Stimulated activated naive CD8-positive, alpha-beta T cell treated with anti-CD3 and anti-CD28 coated beads, Interleukin-15, Interleukin-2, amounts not matched to agents 100 U/mL and 50 U/mL, for 24 hours (primary cell): ENCODE results near the gene CTDSP1.

Experiments used
- ATAC-seq: fragments of 150-1000 bp; cut with Tn5 transposase; one replicate; pipeline ENCODE4 v1.10.0; 2021
- DNase-seq: peaks from one replicate; pipeline ENCODE4 v3.0.0; 2021

Gene CTDSP1, protein sequence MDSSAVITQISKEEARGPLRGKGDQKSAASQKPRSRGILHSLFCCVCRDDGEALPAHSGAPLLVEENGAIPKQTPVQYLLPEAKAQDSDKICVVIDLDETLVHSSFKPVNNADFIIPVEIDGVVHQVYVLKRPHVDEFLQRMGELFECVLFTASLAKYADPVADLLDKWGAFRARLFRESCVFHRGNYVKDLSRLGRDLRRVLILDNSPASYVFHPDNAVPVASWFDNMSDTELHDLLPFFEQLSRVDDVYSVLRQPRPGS

DNA sequence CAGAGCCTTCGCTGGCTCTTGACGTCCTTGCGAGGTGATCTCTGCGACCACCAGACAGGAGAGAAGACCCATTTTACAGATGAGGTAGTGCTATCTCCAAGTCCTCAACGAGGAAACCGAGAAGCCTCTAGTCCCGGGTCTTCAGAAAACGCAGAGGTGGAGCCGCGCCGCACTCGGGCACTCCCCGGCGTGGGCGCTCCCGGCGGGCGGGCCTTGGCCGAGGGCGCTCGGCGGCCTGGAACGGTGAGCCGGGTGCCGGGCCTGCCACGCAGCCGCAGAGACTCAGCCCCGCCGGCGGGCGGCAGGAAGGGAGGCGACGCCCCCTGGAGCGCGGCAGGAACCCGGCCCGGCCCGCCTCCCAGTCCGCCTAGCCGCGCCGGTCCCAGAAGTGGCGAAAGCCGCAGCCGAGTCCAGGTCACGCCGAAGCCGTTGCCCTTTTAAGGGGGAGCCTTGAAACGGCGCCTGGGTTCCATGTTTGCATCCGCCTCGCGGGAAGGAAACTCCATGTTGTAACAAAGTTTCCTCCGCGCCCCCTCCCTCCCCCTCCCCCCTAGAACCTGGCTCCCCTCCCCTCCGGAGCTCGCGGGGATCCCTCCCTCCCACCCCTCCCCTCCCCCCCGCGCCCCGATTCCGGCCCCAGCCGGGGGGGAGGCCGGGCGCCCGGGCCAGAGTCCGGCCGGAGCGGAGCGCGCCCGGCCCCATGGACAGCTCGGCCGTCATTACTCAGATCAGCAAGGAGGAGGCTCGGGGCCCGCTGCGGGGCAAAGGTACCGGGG, at the start of gene CTDSP1:
TSS of gene CTDSP1 (plus strand) at position 478 of the 776 bp plus-strand sequence. CDS start at position 701, 223 bp downstream.
- peak; percentile 92 for DNase-seq
- ATAC-seq, result peak; percentile 61

DNA sequence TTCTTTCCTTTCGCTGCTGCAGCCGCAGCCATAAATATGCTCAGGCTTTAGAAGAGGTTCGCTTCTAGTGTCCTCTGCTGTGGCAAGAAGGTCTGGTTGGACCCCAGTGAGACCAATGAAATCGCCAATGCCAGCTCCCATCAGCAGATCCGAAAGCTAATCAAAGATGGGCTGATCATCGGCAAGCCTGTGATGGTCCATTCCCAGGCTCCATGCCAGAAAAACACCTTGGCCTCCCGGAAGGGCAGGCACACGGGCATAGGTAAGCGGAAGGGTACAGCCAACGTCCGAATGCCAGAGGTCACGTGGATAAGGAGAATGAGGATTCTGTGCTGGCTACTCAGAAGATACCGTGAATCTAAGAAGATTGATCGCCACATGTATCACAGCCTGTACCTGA, 45.6 kb upstream of the CTDSP1 start:
- no peak for ATAC-seq
- DNase-seq, result no peak

DNA sequence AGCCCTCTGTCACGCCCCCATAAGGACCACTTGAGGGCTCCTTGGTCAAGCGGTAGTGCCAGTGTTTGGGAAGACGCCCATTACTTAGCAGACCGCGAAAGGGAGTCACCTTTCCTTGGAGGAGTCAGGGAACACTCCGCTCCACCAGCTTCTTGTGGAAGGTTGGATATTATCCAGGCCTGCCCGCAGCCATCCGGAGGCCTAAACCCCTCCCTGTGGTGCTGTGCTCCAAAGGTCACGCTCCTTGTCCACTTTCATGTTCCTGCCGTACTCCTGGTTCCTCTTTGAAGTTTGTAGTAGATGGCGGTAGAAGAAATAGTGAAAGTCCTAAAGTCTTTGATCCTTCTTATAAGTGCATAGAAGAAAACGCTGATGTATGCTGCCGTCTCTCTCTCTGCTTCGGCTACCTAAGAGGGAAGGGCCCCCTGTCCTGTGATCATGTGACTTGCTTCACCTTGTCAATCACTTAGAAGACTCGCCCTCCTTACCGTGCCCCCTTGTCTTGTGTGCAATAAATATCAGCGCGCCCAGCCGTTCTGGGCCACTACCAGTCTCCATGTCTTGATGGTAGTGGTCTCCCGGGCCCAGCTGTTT, 44.7 kb upstream of the CTDSP1 start:
- DNase-seq, result no peak
- ATAC-seq, result no peak

DNA sequence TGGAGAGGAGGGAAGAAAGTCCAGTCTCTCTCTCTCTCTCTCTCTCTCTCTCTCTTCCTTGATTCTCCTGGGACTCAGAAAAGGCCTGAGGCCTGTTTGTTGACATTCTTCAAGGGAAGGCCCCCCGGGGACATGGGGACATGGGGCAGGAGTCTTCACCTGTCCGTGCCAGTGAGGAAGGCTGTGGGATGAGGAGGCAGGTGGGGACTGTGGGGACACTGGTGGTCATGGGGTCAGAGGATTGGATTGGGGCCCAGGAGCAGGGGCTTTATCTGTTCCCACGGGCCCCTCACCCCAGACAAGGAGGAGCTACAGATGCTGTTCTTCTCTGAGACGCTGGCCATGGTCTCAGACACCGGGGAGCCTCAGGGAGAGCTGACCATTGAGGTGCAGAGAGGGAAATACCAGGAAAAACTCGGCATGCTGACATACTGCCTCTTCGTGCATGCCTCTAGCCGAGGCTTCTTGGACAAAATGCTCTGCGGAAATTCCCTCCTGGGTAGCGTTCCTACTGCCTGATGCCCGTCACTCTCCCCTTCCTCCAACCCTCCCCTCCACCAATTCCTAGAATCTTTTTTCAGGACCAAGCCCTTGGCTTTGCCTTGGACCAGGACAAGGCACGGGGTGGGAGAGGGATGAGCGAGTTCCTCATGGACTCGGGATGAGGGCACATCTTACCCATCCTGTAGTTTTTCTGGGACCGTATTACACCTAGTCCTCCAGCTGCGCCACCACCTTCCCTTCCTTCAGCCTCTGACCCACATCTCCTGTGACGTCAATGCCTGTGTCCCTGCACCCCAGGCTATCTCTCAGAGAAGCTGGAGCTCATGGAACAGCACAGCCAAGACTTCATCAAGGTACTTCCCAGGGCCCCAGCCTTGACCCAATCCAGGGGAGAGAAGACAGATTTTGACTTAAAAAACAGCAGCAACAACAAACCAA, 42.2 kb upstream of the CTDSP1 start:
- DNase-seq (no peak), ATAC-seq (no peak)

DNA sequence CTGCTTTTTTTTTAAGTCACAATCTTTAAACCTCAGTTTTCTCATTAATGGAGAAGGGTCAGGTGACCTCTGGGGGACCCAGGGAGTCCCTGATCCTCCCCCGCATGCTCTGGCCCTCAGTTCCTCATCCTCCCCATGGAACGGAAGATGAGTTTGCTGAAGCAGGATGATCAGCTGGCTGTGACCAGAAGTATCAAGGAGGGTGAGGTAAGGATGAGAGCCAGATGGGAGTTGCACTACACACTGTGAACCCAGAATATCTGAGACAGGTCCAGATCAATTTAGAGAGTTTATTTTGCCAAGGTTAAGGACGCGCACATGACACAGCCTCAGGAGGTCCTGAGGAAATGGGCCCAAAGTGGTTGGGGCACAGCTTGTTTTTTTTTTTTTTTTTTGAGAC, 39.2 kb upstream of the CTDSP1 start:
- ATAC-seq (no peak), DNase-seq (no peak)

DNA sequence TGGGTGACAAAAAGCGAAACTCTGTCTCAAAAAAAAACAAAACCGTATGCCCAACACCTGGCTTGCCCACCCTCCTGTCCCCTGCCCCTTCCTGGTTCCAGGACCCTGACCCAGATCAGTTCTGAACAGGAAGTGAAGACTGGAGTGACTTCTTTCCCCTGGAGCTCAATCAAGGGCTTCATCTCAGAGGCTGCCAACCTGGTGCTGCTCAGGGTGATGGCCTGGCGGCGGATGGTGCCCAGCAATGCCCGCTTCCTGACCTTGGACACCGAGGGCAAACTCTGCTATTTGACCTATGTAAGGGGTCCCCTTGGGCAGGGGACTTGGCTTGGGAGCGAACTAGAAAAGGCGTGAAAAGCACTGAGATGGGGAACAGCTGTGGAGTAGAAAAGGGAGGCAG, 37.1 kb upstream of the CTDSP1 start:
- DNase-seq (no peak), ATAC-seq (no peak)

DNA sequence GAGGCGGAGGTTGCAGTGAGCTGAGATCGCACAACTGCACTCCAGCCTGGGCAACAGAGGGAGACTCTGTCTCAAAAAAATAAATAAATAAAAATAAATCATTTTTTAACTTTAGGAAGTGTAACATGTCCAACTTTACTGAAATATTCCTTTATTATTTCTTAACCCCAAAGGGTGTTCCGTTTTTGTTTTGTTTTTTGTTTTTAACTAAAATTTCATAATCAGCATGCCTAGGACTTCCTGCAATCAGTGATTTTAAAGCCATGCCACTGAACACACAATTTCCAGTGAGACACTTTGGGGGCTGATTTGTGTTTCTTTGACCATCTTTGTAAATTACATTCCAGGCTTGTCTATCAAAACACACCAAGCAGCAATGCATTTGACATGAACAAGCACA, 35.9 kb upstream of the CTDSP1 start:
- ATAC-seq, result no peak
- no peak for DNase-seq

DNA sequence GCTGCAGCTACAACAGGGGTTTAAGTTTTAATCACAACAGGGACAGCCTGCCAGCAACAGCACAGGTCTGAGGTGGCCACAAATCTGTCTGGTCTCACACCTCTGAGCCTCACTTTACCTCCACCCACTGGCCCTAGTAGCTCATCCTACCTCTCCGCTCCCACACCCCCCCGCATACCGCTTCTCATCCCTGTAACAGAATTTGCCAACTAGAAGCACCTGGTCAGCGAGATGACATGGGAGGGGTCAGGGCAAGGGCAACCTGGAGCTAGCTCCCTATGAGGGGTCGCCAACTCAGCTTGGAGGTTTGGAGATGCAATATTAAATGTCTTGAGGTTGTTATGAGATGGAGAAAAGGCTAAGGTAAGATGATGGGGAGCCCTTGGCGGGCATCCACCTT, 35.5 kb upstream of the CTDSP1 start:
- ATAC-seq (no peak), DNase-seq (no peak)

DNA sequence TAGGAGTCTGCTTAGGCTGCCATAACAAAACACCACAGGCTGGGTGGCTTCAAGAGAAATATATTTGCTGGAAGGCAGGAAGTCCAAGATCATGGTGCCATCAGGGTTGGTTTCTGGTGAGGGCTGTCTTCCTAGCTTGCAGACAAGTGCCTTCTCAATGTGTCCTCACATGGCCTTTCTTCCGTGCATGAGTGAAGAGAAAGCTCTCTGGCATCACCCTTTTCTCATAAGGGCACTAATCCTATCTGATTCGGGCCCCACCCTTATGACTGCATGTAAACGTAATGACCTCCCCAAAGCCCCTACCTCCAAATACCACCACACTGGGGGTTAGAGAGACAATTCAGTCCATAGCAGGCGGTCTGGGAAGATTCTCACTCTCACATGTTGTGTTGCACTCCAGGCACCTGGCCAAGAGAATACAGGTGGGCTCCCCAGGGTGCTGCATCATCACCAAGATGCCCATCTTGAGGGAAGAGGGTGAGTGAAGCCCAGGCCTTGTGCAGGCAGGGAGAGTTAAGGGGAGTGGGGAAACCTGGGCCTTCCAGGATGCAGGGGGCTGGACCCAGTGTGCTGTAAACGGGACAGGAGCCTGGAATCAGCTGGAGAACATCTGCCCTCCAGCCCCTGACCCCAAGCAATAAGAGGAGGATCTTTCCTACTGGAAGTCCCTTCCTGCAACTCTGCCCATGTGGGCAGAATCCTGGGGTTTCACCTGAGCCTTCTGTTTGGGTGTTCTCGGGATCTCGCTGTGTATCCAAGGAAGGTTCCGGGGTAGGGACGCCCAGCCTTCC, 32.9 kb upstream of the CTDSP1 start:
- DNase-seq, result no peak
- ATAC-seq, result no peak

DNA sequence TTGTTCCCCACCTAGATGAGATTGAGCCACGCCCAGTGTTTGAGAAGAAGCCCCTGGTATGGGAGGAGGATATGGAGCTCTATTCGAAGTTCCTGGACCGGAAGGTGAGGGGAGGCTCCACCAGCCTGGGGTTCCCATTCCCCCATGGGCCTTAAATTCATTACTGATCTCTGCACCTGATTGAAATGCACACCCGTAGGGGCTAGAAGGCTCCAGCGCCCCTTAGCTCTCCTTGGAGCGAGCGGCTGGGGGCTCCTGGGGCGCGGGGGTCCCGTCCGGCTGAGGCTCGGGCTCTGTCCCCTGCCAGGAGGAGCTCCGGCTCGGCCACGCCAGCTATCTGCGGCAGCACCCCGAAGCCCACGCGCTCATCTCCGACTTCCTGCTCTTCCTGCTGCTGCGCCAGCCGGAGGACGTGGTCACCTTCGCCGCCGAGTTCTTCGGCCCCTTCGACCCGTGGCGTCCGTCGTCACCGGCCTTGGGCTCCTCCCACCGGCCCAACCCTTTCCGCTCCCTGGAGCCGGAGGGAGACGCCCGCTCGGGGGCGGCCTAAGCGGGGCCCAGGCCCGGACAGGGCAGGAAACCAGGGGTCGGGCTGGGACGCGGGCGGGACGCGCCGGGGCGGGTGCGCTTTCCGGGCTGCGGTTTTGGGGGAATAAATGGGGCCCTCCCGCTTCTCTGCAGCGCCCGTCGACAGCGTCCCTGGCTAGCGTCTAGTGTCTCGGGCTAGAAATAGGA, 32.1 kb upstream of the CTDSP1 start:
- peak; percentile 98 for ATAC-seq
- peak; percentile 84 for DNase-seq

DNA sequence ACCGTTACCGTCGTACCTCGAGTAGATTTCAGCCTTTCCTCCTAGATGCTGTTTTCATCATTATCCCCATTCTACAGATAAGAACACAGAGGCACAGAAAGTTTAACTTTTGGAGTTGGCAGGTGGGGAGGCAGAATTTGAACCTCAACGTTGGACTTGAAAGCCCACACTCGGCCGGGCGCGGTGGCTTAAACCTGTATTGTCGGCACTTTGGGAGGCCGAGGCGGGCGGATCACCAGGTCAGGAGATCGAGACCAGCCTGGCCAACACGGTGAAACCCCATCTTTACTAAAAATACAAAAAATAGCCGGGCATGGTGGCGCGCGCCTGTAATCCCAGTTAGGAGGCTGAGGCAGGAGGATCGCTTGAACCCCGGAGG, 31.5 kb upstream of the CTDSP1 start:
- no peak for ATAC-seq
- DNase-seq, result no peak

DNA sequence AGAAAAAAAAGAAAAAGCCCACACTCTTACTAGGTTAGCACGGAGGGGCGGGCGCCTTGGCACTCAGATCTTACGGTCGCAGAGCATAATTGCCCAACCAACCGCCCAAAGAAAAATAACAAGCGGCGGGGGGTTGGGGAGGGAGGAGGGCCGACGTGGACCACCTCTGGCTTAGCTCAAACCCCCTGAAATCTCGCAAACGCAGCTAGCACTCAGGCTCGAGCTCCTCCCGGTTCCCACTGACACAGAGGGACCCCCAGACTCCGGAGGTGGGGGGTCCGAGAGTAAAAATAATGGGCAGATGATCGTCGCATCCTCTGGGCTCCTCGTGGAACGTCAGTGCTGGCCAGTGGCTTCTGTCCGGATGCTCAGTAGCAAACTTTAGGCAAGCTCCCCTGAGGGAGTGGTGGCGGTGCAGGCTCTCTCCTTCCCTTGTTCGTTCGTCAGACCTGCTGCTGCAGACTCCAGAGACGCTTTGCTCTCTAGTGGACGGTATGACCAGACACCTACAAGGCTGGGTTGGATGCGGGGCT, 31.0 kb upstream of the CTDSP1 start:
- ATAC-seq, result no peak
- no peak for DNase-seq

DNA sequence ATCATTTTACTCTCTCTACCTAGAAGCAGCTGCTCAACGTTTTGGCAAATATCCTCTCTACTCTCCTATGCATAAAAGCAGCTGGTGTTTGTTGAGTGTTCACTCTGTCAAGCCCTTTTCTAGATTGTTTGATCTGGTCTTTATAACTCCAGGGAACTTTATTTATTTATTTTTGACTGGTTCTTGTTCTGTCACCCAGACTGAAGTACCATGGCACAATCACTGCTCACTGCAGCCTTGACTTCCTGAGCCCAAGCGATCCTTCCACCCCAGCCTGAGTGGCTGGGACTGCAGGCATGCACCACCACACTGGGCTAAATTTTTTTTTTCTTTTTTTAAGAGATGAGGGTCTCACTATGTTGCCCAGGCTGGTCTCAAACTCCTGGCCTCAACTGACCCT, 30.3 kb upstream of the CTDSP1 start:
- no peak for DNase-seq
- no peak for ATAC-seq

DNA sequence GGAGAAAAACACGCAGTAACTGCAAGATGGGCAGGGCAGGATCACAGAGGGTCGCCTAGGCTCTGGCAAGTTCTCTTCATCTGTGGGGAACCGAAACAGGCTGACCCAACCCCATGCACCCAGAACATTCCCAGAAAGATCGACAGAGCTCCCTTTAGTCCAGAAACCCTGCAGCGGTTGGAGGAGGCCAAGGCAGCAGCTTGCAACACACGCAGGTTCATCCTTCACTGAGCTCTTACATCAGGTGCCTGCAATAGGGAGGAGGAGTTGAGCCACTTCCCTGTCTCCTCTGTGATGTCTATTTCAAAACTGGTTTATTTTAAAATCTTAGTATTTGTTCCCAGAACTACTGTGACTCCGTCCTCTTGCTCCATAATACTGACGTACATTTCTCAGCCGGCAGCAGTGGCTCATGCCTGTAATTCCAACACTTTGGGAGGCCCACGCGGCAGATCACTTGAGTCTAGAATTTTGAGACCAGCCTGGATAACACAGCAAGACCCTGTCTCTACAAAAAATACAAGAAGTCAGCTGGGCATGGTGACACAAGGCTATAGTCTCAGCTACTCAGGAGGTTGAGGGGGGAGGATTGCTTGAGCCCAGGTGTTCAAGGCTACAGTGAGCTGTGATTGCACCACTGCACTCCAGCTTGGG, 29.1 kb upstream of the CTDSP1 start:
- ATAC-seq, result no peak

DNA sequence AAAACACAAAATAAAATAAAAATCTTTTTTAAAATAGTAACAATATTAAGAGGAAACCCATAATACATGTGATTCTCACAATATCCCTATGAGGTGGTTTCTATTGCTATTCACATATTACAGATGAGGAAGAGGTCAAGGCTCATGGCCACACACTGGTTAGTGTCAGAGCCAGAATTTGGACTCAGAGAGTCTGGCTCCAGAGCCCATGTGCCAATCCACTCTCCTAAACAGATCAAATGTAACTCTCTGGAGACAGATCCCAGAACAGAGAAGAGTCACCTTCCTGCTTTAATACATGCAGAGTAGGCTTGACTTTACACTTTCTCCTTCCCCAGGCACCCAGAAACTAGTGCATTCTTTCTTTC, 27.7 kb upstream of the CTDSP1 start:
- ATAC-seq (no peak), DNase-seq (no peak)

More for the DNA sequence above, 29.1 kb upstream of the CTDSP1 start:
- DNase-seq, result no peak

DNA sequence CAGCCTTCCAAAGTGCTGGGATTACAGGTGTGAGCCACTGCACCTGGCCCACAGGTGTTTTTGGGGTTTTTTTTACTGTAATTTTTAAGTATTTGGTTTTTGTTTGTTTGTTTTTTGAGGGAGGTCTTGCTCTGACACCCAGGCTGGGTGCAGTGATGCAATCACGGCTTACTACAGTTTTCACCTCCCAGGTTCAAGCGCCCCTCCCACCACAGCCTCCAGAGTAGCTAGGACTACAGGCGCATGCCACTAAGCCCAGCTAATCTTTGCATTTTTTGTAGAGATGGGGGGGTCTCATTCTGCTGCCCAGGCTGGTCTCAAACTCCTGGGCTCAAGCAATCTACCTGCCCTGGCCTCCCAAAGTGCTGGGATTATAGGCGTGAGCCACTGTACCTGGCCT, 24.9 kb upstream of the CTDSP1 start:
- DNase-seq (no peak), ATAC-seq (no peak)

DNA sequence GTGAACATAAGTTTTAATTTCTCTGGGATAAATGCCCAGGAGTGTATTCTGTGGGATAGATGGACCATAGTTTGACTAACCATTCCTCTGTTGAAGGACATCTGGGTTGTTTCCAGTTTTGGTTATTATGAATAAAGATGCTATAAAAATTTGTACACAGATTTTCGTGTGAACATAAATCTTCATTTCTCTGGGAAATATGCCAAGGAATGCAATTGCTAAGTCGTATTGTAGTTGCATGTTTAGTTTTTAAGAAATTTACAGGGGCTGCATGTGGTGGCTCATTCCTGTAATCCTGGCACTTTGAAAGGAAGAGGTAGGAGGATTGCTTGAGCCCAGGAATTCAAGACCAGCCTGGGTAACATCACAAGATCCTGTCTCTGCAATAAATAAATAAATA, 24.5 kb upstream of the CTDSP1 start:
- ATAC-seq (no peak), DNase-seq (no peak)

DNA sequence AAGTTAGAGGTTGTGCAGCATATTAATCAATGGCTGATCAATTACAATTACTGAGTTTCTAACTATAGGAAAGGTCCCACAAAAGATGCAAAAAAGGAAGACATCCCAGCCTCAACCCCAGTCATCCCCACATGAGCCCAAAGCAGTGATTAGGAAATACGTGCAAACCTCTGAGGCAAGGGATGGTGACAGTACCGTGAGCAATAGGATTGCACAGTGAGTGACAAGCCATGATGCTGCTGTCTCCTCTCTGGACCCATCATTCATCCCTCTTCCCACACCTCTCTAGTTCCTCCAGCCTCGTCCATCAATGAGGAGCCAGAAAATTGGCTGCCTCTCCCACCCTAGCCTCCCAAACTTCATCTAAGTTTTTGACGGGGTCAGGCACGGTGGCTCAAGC, 21.6 kb upstream of the CTDSP1 start:
- ATAC-seq, result no peak

DNA sequence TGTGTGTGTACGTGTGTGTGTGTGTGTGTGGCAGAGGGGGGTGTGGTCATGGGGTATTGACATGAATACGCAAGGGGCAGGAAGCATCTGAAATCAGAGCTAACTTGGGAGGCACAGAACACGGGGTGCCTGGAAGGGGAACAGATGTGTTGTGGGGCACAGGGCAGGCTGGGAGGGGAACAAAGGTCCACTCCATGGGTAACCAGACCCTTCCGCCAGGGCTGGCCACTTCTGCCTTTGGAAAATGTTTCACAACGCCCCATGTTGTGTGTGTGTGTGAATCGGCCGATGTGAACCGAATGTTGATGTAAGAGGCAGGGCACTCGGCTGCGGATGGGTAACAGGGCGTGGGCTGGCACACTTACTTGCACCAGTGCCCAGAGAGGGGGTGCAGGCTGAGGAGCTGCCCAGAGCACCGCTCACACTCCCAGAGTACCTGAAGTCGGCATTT, 17.7 kb upstream of the CTDSP1 start, which contains the start of gene SLC11A1:
TSS of gene SLC11A1 (plus strand) at position 358 of the 451 bp plus-strand sequence. CDS start 96 bp downstream, outside the sequence.
- DNase-seq (no peak), ATAC-seq (no peak)

More for the DNA sequence above, 21.6 kb upstream of the CTDSP1 start:
- no peak for DNase-seq

DNA sequence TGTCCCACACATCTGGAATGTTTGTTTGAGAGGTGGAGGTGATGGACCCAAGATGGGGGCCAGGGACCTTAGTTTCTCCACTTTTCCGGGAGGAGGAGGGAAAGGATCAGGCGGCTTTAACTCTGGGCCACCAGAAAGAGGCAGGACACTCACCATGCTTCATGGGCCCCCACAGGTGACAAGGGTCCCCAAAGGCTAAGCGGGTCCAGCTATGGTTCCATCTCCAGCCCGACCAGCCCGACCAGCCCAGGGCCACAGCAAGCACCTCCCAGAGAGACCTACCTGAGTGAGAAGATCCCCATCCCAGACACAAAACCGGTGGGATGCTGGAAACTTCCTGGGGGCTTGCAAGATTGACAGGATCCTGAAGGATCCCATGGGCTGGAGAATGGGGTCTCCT, 16.9 kb upstream of the CTDSP1 start:
- ATAC-seq (no peak), DNase-seq (no peak)
